HepG2 (cell line): ENCODE results near the gene DUS3L. TPM values are rescaled to one million over a fixed set of nuclear protein-coding genes. Genes with fewer than 3 reads are reported as not detected.

Experiments used
- AKAP8 ChIP-seq: sonication (generic); formaldehyde crosslinking; IDR thresholded peaks from 2 replicates; pipeline ENCODE4 v1.5.1; 2020; ENCODE audit warnings: mild to moderate bottlenecking, missing genetic modification reagents
- CREB3 ChIP-seq: sonication (generic); formaldehyde crosslinking; IDR thresholded peaks from 2 replicates; pipeline ENCODE4 v1.5.0; 2020; ENCODE audit warnings: missing genetic modification reagents
- FOXJ3 ChIP-seq: sonication (generic); formaldehyde crosslinking; IDR thresholded peaks from 2 replicates; pipeline ENCODE4 v1.4.0; 2020; ENCODE audit warnings: missing genetic modification reagents, mild to moderate bottlenecking, borderline replicate concordance
- HIVEP1 ChIP-seq: sonication (generic); formaldehyde crosslinking; IDR thresholded peaks from 2 replicates; pipeline ENCODE4 v1.4.0; 2020; ENCODE audit warnings: mild to moderate bottlenecking, missing genetic modification reagents
- IRX3 ChIP-seq: sonication (generic); formaldehyde crosslinking; IDR thresholded peaks from 2 replicates; pipeline ENCODE4 v1.8.1; 2023; ENCODE audit warnings: mild to moderate bottlenecking, low read depth, missing genetic modification reagents, borderline replicate concordance
- KLF6 ChIP-seq: IDR thresholded peaks from 2 replicates; pipeline ENCODE4 v1.8.0; 2016; ENCODE audit warnings: missing biosample characterization, missing genetic modification reagents
- MED1 ChIP-seq: sonication (generic); formaldehyde crosslinking; IDR thresholded peaks from 2 replicates; pipeline ENCODE4 v1.4.0; 2020; ENCODE audit warnings: missing genetic modification reagents
- NAIF1 ChIP-seq: sonication (generic); formaldehyde crosslinking; IDR thresholded peaks from 2 replicates; pipeline ENCODE4 v1.5.0; 2020; ENCODE audit warnings: mild to moderate bottlenecking, missing genetic modification reagents, borderline replicate concordance
- NCOA5 ChIP-seq: sonication (generic); formaldehyde crosslinking; IDR thresholded peaks from 2 replicates; pipeline ENCODE4 v1.4.0; 2020; ENCODE audit warnings: missing genetic modification reagents
- NFE2 ChIP-seq: sonication (generic); formaldehyde crosslinking; IDR thresholded peaks from 2 replicates; pipeline ENCODE4 v1.4.0; 2020; ENCODE audit warnings: missing genetic modification reagents
- NFYC ChIP-seq: IDR thresholded peaks from 2 replicates; pipeline ENCODE4 v1.6.1; 2016; ENCODE audit warnings: missing genetic modification reagents, missing compliant biosample characterization
- NR2F2 ChIP-seq: IDR thresholded peaks from 2 replicates; pipeline ENCODE4 v1.6.1; 2012; ENCODE audit warnings: low read depth, inconsistent platforms, borderline replicate concordance
- PPARG ChIP-seq: conservative IDR thresholded peaks from 2 replicates; pipeline ENCODE4 v1.6.1; 2016; ENCODE audit warnings: missing biosample characterization, missing genetic modification reagents
- SMC3 ChIP-seq: IDR thresholded peaks from 2 replicates; pipeline ENCODE4 v1.6.1; 2011; ENCODE audit warnings: low read length, improper control_type of control experiment
- SP1 ChIP-seq, 2 experiments: fragments of 450-650 bp in 1 of 2; sonication (generic) in 1 of 2; formaldehyde crosslinking in 1 of 2; IDR thresholded peaks; 2 replicates each; pipeline versions ENCODE4 v1.4.0 to v1.6.1; 2016 to 2020; ENCODE audit warnings: missing genetic modification reagents in 1 of 2
- YY1 ChIP-seq: IDR thresholded peaks from 2 replicates; pipeline ENCODE4 v1.6.1; 2011; ENCODE audit warnings: low read length, low read depth, moderate library complexity, mild to moderate bottlenecking; ENCODE audit not compliant: insufficient read depth, insufficient replicate concordance
- ZBTB3 ChIP-seq: sonication (generic); formaldehyde crosslinking; IDR thresholded peaks from 2 replicates; pipeline ENCODE4 v1.4.0; 2020; ENCODE audit warnings: low read depth, mild to moderate bottlenecking, moderate library complexity, missing genetic modification reagents, borderline replicate concordance
- ZBTB46 ChIP-seq: sonication (generic); formaldehyde crosslinking; IDR thresholded peaks from 2 replicates; pipeline ENCODE4 v1.4.0; 2020; ENCODE audit warnings: mild to moderate bottlenecking, missing genetic modification reagents, borderline replicate concordance
- ZFX ChIP-seq: sonication (generic); formaldehyde crosslinking; IDR thresholded peaks from 2 replicates; pipeline ENCODE4 v1.4.0; 2020; ENCODE audit warnings: mild to moderate bottlenecking, low read depth, missing genetic modification reagents, moderate library complexity
- ZNF296 ChIP-seq: sonication (generic); formaldehyde crosslinking; conservative IDR thresholded peaks from 2 replicates; pipeline ENCODE4 v1.5.0; 2020; ENCODE audit warnings: mild to moderate bottlenecking, missing genetic modification reagents
- ZNF33B ChIP-seq: sonication (generic); formaldehyde crosslinking; IDR thresholded peaks from 2 replicates; pipeline ENCODE4 v1.5.1; 2020; ENCODE audit warnings: mild to moderate bottlenecking, missing genetic modification reagents
- ZNF639 ChIP-seq: conservative IDR thresholded peaks from 2 replicates; pipeline ENCODE4 v1.6.1; 2018; ENCODE audit warnings: missing genetic modification reagents
- ZNF75D ChIP-seq: sonication (generic); formaldehyde crosslinking; IDR thresholded peaks from 2 replicates; pipeline ENCODE4 v1.8.1; 2023; ENCODE audit warnings: missing genetic modification reagents, mild to moderate bottlenecking, borderline replicate concordance
- ZSCAN21 ChIP-seq: sonication (generic); formaldehyde crosslinking; IDR thresholded peaks from 2 replicates; pipeline ENCODE4 v1.8.0; 2022; ENCODE audit warnings: mild to moderate bottlenecking, missing genetic modification reagents, moderate library complexity, borderline replicate concordance
- ZUFSP ChIP-seq: sonication (generic); formaldehyde crosslinking; IDR thresholded peaks from 2 replicates; pipeline ENCODE4 v1.9.0; 2021; ENCODE audit warnings: missing genetic modification reagents, mild to moderate bottlenecking, borderline replicate concordance
- polyA plus RNA-seq, 8 experiments: library from polyadenylated mRNA; depleted of rRNA in 3 of 8; stranded (reverse) in 7 of 8; unstranded in 1 of 8; fragments of >200 nt; fragmentation: Illumina TruSeq in 4 of 8; extraction: Trizol in 4 of 8; gene quantifications; 2 replicates each; pipeline versions ENCODE4 v1.2.1 to v1.2.3, GENCODE V29; 2011 to 2016; ENCODE audit warnings: low read depth in 4 of 8, missing spikeins in 1 of 8, mixed read lengths in 1 of 8; ENCODE audit not compliant: insufficient read depth in 1 of 8
- total RNA-seq, 5 experiments: library from RNA; depleted of rRNA; stranded (reverse); fragments of >200 nt; fragmentation: Illumina TruSeq; extraction: Trizol; gene quantifications; 2 replicates each; pipeline ENCODE4 v1.2.3, GENCODE V29; 2016; ENCODE audit warnings: low read depth in 1 of 5

DUS3L gene
- total and polyA plus RNA-seq, 2 of the 13 experiments (the other 11 are each of a cell fraction or from before 2014, with no cell fraction given), result 13.3 to 25.1 TPM

DNA sequence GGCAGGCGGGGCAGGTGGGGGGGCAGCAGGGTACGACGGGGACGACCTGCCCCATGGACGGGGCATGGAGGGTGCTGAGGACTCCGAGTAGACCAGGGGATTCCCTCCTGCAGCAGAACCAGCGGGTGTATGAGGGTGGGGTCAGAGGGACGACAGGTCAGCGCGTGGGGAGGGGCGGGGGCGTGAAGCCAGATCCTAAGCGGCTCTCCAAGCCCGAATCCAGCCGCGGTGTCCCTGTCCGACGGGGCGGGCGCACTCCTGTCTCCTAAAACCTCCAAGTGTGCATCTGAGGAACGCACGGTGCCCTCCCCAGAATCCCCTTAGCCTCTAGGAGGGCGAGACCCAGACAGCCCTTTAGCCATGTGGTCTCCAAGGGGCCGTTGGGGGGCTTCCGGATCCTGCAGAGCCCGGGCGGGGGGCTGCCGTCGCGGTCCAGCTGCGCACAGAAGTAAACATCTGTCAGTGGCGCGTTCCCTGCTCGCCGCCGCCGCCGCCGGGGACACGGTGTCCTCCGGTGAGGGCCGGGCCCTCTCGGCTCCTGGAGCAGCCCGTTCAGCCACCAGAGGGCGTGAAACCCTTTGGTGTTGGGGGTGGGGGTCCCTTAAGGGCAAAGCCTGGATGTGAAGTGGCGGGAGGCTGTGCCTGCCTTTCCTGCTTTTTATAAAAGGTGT is 14.6 kb upstream of the DUS3L start (continued):
- 0 out of 2 replicates have a peak, but pooled peaks have one; percentile 77 for TF ChIP-seq AKAP8 (CRISPR knock-in tag)
- no peak for TF ChIP-seq NAIF1
- TF ChIP-seq ZFX (CRISPR knock-in tag), result peak; percentile 53; the same call in 1 of the 2 replicates
- TF ChIP-seq NR2F2, result no peak; the same call in 1 of the 2 replicates
- peak; percentile 26; the same call in 1 of the 2 replicates for TF ChIP-seq FOXJ3 (CRISPR knock-in tag)
- TF ChIP-seq ZNF639, result peak; percentile 76; the same call in 1 of the 2 replicates
- TF ChIP-seq SMC3, result peak; percentile 58
- 0 out of 2 replicates have a peak, but pooled peaks have one; percentile 44 for TF ChIP-seq ZNF33B (CRISPR knock-in tag)
- peak; percentile 91 for TF ChIP-seq HIVEP1 (CRISPR knock-in tag)
- TF ChIP-seq ZUFSP (CRISPR knock-in tag), result no peak
- no peak for TF ChIP-seq ZBTB46 (CRISPR knock-in tag)
- TF ChIP-seq NCOA5 (CRISPR knock-in tag), result no peak
- no peak for TF ChIP-seq ZNF75D (CRISPR knock-in tag)
- TF ChIP-seq KLF6, result no peak
- TF ChIP-seq ZNF296 (CRISPR knock-in tag), result 0 out of 2 replicates have a peak, but pooled peaks have one; percentile 45
- no peak for TF ChIP-seq ZSCAN21
- TF ChIP-seq NFE2 (CRISPR knock-in tag), result no peak
- TF ChIP-seq SP1 (IDR thresholded peaks at IDR 0.05), result no peak
- TF ChIP-seq SP1 (CRISPR knock-in tag; IDR thresholded peaks at IDR 0.05), result no peak
- TF ChIP-seq ZBTB3 (CRISPR knock-in tag), result no peak
- peak; percentile 49 for TF ChIP-seq MED1
- no peak for TF ChIP-seq IRX3
- peak; percentile 51 for TF ChIP-seq YY1
- TF ChIP-seq NFYC, result no peak
- TF ChIP-seq PPARG (CRISPR knock-in tag), result 0 out of 2 replicates have a peak, but pooled peaks have one; percentile 34
- no peak for TF ChIP-seq CREB3
